Measurements from ENCODE around the gene MS4A14. TPM values are rescaled to one million over a fixed set of nuclear protein-coding genes. Genes with fewer than 3 reads are reported as not detected.
"Not testable (repeated sequence)": the region's sequence is repeated elsewhere in the genome, so short reads cannot be mapped to it uniquely, and the experiment has no call there.

MS4A14 gene
- total RNA-seq, 4 donors from 2014 or later: 1.3 to 2.4 (median 1.6) TPM

GRCh38 chr11:60429272-60429671 lies 33.0 kb downstream of the MS4A14 start, which contains the start of gene MS4A5:
TSS of gene MS4A5 (plus strand) at chr11:60429572. CDS start at chr11:60429675, 103 bp downstream.
- no peaks in the 10 kb centered on the region for H3K4me1 ChIP-seq
- TF ChIP-seq CTCF (IDR thresholded peaks at IDR 0.05) (no peak), POLR2A (IDR thresholded peaks at IDR 0.05) (no peak), EP300 (IDR thresholded peaks at IDR 0.05) (no peak), POLR2AphosphoS5 (IDR thresholded peaks at IDR 0.05) (no peak)
- no peaks in the 10 kb centered on the region for H3K36me3 ChIP-seq
- H3K4me3 ChIP-seq: no peak within 1 kb of the TSS
- 100% methylated on average over 1 to 5 of the region's 5 CpGs for WGBS, 2 donors (ENCODE audit: low coverage in 1 of 2)
- no peak within 1 kb of the TSS for H3K27ac ChIP-seq
- H3K27me3 ChIP-seq: no peaks in the 10 kb centered on the region
- no peak for ATAC-seq
- H3K9me3 ChIP-seq: no peaks in the 10 kb centered on the region

GRCh38 chr11:60431251-60431650 lies 35.0 kb downstream of the MS4A14 start:
- H3K36me3 ChIP-seq: no peaks in the 10 kb centered on the region
- WGBS, 2 donors (ENCODE audit: low coverage in 1 of 2): 70 to 78% methylated on average over 2 of the region's 2 CpGs
- H3K27me3 ChIP-seq: no peaks in the 10 kb centered on the region
- no peaks in the 10 kb centered on the region for H3K4me1 ChIP-seq
- H3K4me3 ChIP-seq: no peak overlapping the region
- ATAC-seq: no peak
- no peak overlapping the region for H3K27ac ChIP-seq
- TF ChIP-seq EP300 (IDR thresholded peaks at IDR 0.05): no peak
- TF ChIP-seq POLR2A (IDR thresholded peaks at IDR 0.05): no peak
- TF ChIP-seq CTCF (IDR thresholded peaks at IDR 0.05): no peak
- no peak for TF ChIP-seq POLR2AphosphoS5 (IDR thresholded peaks at IDR 0.05)
- H3K9me3 ChIP-seq: no peaks in the 10 kb centered on the region

- H3K4me3 ChIP-seq: no peak overlapping the region
- no peak overlapping the region for H3K27ac ChIP-seq
- WGBS, 2 donors (ENCODE audit: low coverage in 1 of 2): 63 to 64% methylated on average over 4 of the region's 4 CpGs
- TF ChIP-seq POLR2AphosphoS5 (IDR thresholded peaks at IDR 0.05) (no peak), POLR2A (IDR thresholded peaks at IDR 0.05) (no peak), CTCF (IDR thresholded peaks at IDR 0.05) (no peak), EP300 (IDR thresholded peaks at IDR 0.05) (no peak)
- H3K27me3 ChIP-seq: no peaks in the 10 kb centered on the region
- no peaks in the 10 kb centered on the region for H3K36me3 ChIP-seq
- ATAC-seq: no peak
- H3K9me3 ChIP-seq: no peaks in the 10 kb centered on the region
- H3K4me1 ChIP-seq: no peaks in the 10 kb centered on the region
These were observed 37.1 kb downstream of the MS4A14 start for GRCh38 chr11:60433401-60433800.

GRCh38 chr11:60447070-60447469 lies 50.8 kb downstream of the MS4A14 start:
- Histone ChIP-seq H3K27me3 (no peaks in the 10 kb centered on the region), H3K27ac (no peak overlapping the region), H3K9me3 (no peaks in the 10 kb centered on the region), H3K4me1 (no peaks in the 10 kb centered on the region), H3K36me3 (no peaks in the 10 kb centered on the region), H3K4me3 (no peak overlapping the region)
- no peak for ATAC-seq
- no peak for TF ChIP-seq EP300 (IDR thresholded peaks at IDR 0.05)
- TF ChIP-seq CTCF (IDR thresholded peaks at IDR 0.05): no peak
- TF ChIP-seq POLR2A (IDR thresholded peaks at IDR 0.05): no peak
- no peak for TF ChIP-seq POLR2AphosphoS5 (IDR thresholded peaks at IDR 0.05)

- no peak overlapping the region for H3K4me3 ChIP-seq
- H3K27me3 ChIP-seq: no peaks in the 10 kb centered on the region
- H3K4me1 ChIP-seq: no peaks in the 10 kb centered on the region
- no peak for TF ChIP-seq POLR2A (IDR thresholded peaks at IDR 0.05)
- TF ChIP-seq EP300 (IDR thresholded peaks at IDR 0.05): no peak
- TF ChIP-seq CTCF (IDR thresholded peaks at IDR 0.05): no peak
- no peak for TF ChIP-seq POLR2AphosphoS5 (IDR thresholded peaks at IDR 0.05)
- no peaks in the 10 kb centered on the region for H3K36me3 ChIP-seq
- H3K9me3 ChIP-seq: no peaks in the 10 kb centered on the region
- no peak for ATAC-seq
- H3K27ac ChIP-seq: no peak overlapping the region
These were observed 51.6 kb downstream of the MS4A14 start for GRCh38 chr11:60447846-60448245.

GRCh38 chr11:60451185-60451584 lies 54.9 kb downstream of the MS4A14 start:
- H3K4me3 ChIP-seq, ATAC-seq: not testable (repeated sequence)

More at GRCh38 chr11:60451185-60451584, 54.9 kb downstream of the MS4A14 start:
- H3K27me3 ChIP-seq, H3K9me3 ChIP-seq, H3K4me1 ChIP-seq, H3K27ac ChIP-seq, H3K36me3 ChIP-seq: not testable (repeated sequence)
- WGBS, 2 donors (ENCODE audit: low coverage in 1 of 2): no CpG with 5 or more reads among the region's 32 CpGs

All from gastroesophageal sphincter (tissue), 4 donors.